Measurements from ENCODE around the gene EFNA4.

Gene EFNA4

GRCh38 chr1:155082301-155083051, 18.9 kb downstream of the EFNA4 start (continued):
- TF ChIP-seq ZBTB10 (tag by site-specific recombination; IDR thresholded peaks at IDR 0.05), result peak; percentile 78; the same call in 1 of the 2 replicates
- no peak for TF ChIP-seq ZBTB1 (tag by site-specific recombination; IDR thresholded peaks at IDR 0.05)
- no peak for TF ChIP-seq ZNF677 (tag by site-specific recombination; IDR thresholded peaks at IDR 0.05)
- no peak for TF ChIP-seq TCF7L2 (IDR thresholded peaks at IDR 0.05; ENCODE audit: borderline replicate concordance, low read depth, low read length)
- no peak for TF ChIP-seq BCL11A (tag by site-specific recombination; IDR thresholded peaks at IDR 0.05; ENCODE audit: low read depth)
- TF ChIP-seq ZBTB17 (tag by site-specific recombination; IDR thresholded peaks at IDR 0.05), result peak; percentile 70
- no peak for TF ChIP-seq ZNF843 (tag by site-specific recombination; IDR thresholded peaks at IDR 0.05)
- peak; percentile 92 for TF ChIP-seq ZFP69B (tag by site-specific recombination; IDR thresholded peaks at IDR 0.05)
- no peak for TF ChIP-seq ZNF214 (tag by site-specific recombination; IDR thresholded peaks at IDR 0.05; ENCODE audit: borderline replicate concordance)
- TF ChIP-seq, protein P1, sequence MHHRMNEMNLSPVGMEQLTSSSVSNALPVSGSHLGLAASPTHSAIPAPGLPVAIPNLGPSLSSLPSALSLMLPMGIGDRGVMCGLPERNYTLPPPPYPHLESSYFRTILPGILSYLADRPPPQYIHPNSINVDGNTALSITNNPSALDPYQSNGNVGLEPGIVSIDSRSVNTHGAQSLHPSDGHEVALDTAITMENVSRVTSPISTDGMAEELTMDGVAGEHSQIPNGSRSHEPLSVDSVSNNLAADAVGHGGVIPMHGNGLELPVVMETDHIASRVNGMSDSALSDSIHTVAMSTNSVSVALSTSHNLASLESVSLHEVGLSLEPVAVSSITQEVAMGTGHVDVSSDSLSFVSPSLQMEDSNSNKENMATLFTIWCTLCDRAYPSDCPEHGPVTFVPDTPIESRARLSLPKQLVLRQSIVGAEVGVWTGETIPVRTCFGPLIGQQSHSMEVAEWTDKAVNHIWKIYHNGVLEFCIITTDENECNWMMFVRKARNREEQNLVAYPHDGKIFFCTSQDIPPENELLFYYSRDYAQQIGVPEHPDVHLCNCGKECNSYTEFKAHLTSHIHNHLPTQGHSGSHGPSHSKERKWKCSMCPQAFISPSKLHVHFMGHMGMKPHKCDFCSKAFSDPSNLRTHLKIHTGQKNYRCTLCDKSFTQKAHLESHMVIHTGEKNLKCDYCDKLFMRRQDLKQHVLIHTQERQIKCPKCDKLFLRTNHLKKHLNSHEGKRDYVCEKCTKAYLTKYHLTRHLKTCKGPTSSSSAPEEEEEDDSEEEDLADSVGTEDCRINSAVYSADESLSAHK (tag by site-specific recombination; IDR thresholded peaks at IDR 0.05), result no peak
- TF ChIP-seq ZBTB20 (tag by site-specific recombination; IDR thresholded peaks at IDR 0.05), result 0 out of 2 replicates have a peak, but pooled peaks have one; percentile 16
- no peak for TF ChIP-seq ZBTB8A (tag by site-specific recombination; IDR thresholded peaks at IDR 0.05)
- peak; percentile 48 for TF ChIP-seq ZNF366 (tag by site-specific recombination; conservative IDR thresholded peaks at IDR 0.05)
- peak; percentile 9; the same call in 1 of the 2 replicates for TF ChIP-seq SP7 (tag by site-specific recombination; IDR thresholded peaks at IDR 0.05)

- CTCF ChIA-PET, result interaction anchor here (0.5 to 4.5 kb wide), 6 partner anchors 10 to 84 kb away, joined by 3 to 117 read pairs (median 34); partner anchors contain the start of gene EFNA4
- no peak overlapping the region for H3K4me3 ChIP-seq (ENCODE audit: low read depth, low read length)
- no peak overlapping the region for H3K27ac ChIP-seq (ENCODE audit: extremely low read depth, low read depth, low read length)
- H3K36me3 ChIP-seq (ENCODE audit: control insufficient read depth in 2 of 2, insufficient read depth in 1 of 2, low read length in 2 of 2), result no peaks in the 10 kb centered on the region
- POLR2A ChIA-PET, result interaction anchor here (0.7 kb wide), 1 partner anchor 1456 kb away, joined by 5 read pairs; the partner anchor contains the start of gene S100A13
- no peaks in the 10 kb centered on the region for H3K9me3 ChIP-seq (ENCODE audit: control insufficient read depth, insufficient read depth, low read depth, low read length)
- peaks cover 16% of the 10 kb centered on the region for H3K4me1 ChIP-seq (ENCODE audit: control insufficient read depth, insufficient read depth, low read length)
- TF ChIP-seq WT1 (tag by site-specific recombination; IDR thresholded peaks at IDR 0.05), result no peak
- TF ChIP-seq GLIS1 (tag by site-specific recombination; IDR thresholded peaks at IDR 0.05), result no peak
- TF ChIP-seq ZNF37A (tag by site-specific recombination; IDR thresholded peaks at IDR 0.05), result no peak
- TF ChIP-seq KLF1 (tag by site-specific recombination; IDR thresholded peaks at IDR 0.05), result peak; percentile 96
- TF ChIP-seq, protein P2, sequence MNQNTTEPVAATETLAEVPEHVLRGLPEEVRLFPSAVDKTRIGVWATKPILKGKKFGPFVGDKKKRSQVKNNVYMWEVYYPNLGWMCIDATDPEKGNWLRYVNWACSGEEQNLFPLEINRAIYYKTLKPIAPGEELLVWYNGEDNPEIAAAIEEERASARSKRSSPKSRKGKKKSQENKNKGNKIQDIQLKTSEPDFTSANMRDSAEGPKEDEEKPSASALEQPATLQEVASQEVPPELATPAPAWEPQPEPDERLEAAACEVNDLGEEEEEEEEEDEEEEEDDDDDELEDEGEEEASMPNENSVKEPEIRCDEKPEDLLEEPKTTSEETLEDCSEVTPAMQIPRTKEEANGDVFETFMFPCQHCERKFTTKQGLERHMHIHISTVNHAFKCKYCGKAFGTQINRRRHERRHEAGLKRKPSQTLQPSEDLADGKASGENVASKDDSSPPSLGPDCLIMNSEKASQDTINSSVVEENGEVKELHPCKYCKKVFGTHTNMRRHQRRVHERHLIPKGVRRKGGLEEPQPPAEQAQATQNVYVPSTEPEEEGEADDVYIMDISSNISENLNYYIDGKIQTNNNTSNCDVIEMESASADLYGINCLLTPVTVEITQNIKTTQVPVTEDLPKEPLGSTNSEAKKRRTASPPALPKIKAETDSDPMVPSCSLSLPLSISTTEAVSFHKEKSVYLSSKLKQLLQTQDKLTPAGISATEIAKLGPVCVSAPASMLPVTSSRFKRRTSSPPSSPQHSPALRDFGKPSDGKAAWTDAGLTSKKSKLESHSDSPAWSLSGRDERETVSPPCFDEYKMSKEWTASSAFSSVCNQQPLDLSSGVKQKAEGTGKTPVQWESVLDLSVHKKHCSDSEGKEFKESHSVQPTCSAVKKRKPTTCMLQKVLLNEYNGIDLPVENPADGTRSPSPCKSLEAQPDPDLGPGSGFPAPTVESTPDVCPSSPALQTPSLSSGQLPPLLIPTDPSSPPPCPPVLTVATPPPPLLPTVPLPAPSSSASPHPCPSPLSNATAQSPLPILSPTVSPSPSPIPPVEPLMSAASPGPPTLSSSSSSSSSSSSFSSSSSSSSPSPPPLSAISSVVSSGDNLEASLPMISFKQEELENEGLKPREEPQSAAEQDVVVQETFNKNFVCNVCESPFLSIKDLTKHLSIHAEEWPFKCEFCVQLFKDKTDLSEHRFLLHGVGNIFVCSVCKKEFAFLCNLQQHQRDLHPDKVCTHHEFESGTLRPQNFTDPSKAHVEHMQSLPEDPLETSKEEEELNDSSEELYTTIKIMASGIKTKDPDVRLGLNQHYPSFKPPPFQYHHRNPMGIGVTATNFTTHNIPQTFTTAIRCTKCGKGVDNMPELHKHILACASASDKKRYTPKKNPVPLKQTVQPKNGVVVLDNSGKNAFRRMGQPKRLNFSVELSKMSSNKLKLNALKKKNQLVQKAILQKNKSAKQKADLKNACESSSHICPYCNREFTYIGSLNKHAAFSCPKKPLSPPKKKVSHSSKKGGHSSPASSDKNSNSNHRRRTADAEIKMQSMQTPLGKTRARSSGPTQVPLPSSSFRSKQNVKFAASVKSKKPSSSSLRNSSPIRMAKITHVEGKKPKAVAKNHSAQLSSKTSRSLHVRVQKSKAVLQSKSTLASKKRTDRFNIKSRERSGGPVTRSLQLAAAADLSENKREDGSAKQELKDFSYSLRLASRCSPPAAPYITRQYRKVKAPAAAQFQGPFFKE (tag by site-specific recombination; IDR thresholded peaks at IDR 0.05; ENCODE audit: borderline replicate concordance), result no peak
- TF ChIP-seq TRIM28 (IDR thresholded peaks at IDR 0.05; ENCODE audit: borderline replicate concordance, low read length), result no peak
- no peak for TF ChIP-seq SP2 (tag by site-specific recombination; IDR thresholded peaks at IDR 0.05)
- TF ChIP-seq, protein P3, sequence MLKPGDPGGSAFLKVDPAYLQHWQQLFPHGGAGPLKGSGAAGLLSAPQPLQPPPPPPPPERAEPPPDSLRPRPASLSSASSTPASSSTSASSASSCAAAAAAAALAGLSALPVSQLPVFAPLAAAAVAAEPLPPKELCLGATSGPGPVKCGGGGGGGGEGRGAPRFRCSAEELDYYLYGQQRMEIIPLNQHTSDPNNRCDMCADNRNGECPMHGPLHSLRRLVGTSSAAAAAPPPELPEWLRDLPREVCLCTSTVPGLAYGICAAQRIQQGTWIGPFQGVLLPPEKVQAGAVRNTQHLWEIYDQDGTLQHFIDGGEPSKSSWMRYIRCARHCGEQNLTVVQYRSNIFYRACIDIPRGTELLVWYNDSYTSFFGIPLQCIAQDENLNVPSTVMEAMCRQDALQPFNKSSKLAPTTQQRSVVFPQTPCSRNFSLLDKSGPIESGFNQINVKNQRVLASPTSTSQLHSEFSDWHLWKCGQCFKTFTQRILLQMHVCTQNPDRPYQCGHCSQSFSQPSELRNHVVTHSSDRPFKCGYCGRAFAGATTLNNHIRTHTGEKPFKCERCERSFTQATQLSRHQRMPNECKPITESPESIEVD (tag by site-specific recombination; IDR thresholded peaks at IDR 0.05), result no peak
- TF ChIP-seq ZNF157 (tag by site-specific recombination; IDR thresholded peaks at IDR 0.05), result no peak
- no peak for TF ChIP-seq ZNF521 (tag by site-specific recombination; IDR thresholded peaks at IDR 0.05)
Measured at GRCh38 chr1:155083052-155083541, 19.6 kb downstream of the EFNA4 start.
